ENCODE measurements around the gene TSPYL1.
A peak's percentile ranks its signal among the peaks of the same experiment; 100 is the strongest.
"Not testable (repeated sequence)": the region's sequence is repeated elsewhere in the genome, so short reads cannot be mapped to it uniquely, and the experiment has no call there.

The TSPYL1 gene

GRCh38 chr6:116292553-116292952 lies 12.8 kb upstream of the TSPYL1 start:
- DNase-seq, result no peak

DNA sequence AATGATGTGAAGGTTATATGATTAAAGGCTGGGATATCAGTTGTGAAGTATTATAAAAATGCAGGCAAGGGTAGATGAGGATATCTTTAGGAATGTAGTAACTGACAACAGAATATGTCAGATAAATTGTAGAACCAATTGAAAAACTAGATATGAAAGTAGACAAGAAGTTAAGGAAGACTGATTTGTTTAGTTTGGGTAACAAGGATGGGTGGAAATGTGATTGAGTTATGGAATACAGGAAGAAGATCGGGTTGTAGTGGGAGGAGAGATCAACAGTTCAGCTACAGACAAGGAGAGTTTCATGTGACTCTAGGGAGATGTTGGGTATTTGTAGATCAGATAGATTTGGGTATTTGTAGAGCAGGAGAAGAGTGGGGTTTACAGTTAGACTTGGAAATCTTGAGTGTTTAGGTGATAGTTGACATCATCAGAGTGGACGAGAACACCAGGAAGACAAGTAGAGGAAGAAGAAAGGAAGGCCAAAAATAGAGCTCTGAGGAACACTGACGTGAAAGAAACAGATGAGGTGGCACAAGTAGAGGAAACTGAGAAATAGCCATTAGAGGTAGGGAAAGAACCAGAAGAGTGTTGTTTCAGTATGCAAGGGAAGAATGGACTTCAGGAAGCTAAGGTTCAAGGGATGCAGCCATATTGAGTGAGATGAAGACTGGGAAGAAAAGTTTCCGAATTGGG lies 12.1 kb upstream of the TSPYL1 start:
- no peak for DNase-seq

- DNase-seq, result no peak
Observed at GRCh38 chr6:116290799-116291198, 11.1 kb upstream of the TSPYL1 start.

- DNase-seq, result no peak
Observed at GRCh38 chr6:116289876-116290275, 10.1 kb upstream of the TSPYL1 start.

GRCh38 chr6:116287689-116288282 lies 8.1 kb upstream of the TSPYL1 start:
- DNase-seq, result peak; percentile 54

GRCh38 chr6:116286773-116287358 lies 7.1 kb upstream of the TSPYL1 start:
- DNase-seq, result no peak

GRCh38 chr6:116284984-116285383 lies 5.3 kb upstream of the TSPYL1 start:
- not testable (repeated sequence) for DNase-seq

DNA sequence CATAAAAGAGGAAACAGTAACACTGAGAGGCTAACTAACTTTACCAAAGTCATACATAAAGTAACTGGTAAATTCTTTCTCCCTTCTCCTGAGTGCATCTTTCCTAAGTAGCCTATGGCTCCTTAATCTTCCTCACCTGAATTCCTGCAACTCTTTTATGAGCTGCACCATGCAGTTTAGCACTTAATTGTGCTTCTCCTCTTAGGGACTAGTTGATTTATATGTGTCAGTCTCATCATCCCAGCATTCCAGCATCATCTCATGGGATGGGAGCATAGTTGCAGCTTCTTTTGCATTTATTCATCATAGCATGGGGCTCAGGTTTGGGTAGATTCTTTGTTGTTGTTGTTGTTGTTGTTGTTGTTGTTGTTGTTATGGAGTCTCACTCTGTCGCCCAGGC lies 3.5 kb upstream of the TSPYL1 start:
- no peak for DNase-seq

GRCh38 chr6:116282698-116283097 lies 3.0 kb upstream of the TSPYL1 start:
- no peak for DNase-seq

GRCh38 chr6:116280933-116281316 lies 1.2 kb upstream of the TSPYL1 start:
- DNase-seq, result no peak

GRCh38 chr6:116280161-116280932 lies 617 bp upstream of the TSPYL1 start:
- DNase-seq, result peak; percentile 65

DNA sequence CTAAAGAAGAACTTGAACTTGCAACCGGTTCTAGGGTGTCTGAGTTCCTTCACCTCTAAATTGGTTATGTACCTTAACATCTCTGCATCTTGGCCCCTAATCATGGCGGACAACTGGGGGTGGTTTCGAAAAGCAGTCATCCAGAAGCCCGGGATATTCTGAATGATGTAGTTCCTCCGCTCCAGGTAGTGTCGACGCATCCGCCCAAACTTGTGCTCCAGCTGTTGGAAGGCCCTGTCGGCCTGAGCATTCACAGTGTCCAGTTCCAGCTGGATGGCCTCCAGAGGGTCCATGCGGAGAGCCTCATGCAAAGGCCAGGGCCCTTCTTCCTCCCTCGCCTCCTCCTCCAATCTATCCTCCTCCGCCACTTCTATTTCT lies 887 bp downstream of the TSPYL1 start:
- no peak for DNase-seq

DNA sequence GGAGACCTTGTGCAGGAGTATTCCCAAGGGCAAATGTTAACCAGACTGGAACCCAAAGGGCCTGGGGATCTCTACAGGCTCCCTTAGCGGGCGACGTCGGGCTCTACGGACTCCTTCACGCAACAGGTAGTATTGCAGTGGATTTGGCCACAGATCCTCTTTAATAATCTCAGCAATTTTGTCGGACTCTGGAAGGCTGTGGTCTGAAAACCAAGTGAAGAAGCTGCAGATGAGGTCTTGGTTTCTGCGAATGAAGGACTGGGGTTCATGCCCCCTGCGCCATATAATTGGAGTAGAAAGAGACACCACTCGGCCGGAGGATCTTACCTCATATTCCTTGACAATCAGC lies 1.3 kb downstream of the TSPYL1 start:
- DNase-seq, result no peak

DNA sequence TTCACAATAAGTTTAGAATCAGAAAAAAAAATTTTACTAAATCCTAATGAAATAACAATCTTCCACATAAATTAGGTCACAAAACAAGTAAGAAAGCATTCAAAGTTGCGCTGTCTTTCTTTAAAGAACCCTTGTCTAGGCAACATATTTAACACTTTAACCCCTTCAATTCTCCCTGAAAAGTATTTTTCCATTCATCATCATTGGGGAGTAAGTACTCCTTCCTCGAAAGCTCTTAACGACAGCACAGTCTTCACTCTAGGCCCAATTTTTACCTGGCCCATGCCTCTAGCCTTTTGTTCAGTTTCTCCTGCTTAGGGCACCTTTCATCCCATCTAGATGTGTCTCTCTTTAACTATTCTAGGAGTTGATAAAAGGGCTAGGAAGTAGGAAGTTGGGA lies 2.6 kb downstream of the TSPYL1 start:
- no peak for DNase-seq

- DNase-seq, result no peak
Observed at GRCh38 chr6:116271149-116271708, 8.5 kb downstream of the TSPYL1 start.

- peak; percentile 63 for DNase-seq
Observed at GRCh38 chr6:116268589-116269293, 11.0 kb downstream of the TSPYL1 start.

DNA sequence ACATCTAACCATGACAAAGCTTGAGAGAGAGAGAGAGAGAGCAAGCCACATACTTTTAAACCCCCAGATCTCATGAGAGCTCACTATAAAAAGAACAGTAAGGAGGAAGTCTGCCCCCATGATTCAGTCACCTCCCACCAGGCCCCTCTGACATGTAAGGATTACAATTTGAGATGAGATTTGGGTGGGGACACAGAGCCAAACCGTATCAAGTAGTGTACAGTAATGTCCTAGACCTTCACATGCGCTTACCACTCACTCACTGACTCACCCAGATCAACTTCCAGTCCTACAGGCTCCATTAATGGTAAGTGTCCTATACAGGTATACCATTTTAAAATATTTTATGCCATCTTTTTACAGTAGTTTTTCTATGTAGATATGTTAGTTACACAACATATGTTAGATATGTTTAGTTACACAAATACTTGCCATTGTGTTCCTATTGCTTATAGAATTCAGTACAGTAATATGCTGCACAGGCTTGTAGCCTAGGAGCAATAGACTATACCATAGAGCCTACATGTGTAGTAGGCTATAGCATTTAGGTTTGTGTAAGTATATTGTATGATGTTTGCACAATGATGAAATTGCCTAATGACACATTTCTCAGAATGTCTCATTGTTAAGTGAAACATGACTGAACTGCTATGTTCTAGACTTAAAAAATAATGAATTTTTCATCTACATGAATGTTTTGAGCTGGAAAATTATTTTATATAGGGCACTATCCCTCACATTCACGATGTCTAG lies 11.7 kb downstream of the TSPYL1 start:
- no peak for DNase-seq

- no peak for DNase-seq
Observed at GRCh38 chr6:116266803-116267202, 12.9 kb downstream of the TSPYL1 start.

GRCh38 chr6:116265041-116265829 lies 14.5 kb downstream of the TSPYL1 start:
- DNase-seq, result no peak

DNA sequence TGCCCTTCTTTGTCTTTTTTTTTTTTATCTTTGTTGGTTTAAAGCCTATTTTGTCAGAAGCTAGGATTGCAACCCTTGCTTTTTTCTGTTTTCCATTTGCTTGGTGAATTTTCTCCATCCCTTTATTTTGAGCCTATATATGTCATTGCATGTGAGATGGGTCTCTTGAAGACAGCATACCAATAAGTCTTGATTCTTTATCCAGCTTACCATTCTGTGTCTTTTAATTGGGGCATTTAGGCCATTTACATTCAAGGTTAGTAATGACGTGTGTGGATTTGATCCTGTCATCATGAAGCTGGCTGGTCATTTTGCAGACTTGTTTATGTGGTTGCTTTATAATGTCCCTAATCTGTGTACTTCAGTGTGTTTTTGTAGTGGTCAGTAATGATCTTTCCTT lies 16.4 kb downstream of the TSPYL1 start:
- no peak for DNase-seq

DNA sequence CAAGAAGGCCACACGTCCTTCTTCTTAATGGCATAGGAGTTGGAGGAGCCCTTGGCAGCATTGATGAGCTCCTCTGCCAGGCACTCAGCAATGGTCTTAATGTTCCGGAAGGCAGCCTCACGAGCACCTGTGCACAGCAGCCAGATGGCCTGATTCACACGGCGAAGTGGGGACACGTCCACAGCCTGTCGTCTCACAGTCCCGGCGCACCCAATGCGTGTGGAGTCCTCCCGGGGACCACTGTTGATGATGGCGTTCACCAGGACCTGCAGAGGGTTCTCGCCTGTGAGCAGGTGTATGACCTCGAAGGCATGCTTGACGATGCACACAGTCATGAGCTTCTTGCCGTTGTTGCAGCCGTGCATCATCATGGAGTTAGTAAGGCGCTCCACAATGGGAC lies 21.2 kb downstream of the TSPYL1 start:
- no peak for DNase-seq

Data from kidney glomerular epithelial cell (primary cell).